HG02852 (cell line): ENCODE results near the gene NDRG4.

Source experiments
- ATAC-seq: cut with Tn5 transposase; IDR thresholded peaks from one replicate; pipeline ENCODE4 v1.9.1; 2021; ENCODE audit warnings: mild to moderate bottlenecking, moderate library complexity; ENCODE audit not compliant: unreplicated experiment

Gene NDRG4

DNA sequence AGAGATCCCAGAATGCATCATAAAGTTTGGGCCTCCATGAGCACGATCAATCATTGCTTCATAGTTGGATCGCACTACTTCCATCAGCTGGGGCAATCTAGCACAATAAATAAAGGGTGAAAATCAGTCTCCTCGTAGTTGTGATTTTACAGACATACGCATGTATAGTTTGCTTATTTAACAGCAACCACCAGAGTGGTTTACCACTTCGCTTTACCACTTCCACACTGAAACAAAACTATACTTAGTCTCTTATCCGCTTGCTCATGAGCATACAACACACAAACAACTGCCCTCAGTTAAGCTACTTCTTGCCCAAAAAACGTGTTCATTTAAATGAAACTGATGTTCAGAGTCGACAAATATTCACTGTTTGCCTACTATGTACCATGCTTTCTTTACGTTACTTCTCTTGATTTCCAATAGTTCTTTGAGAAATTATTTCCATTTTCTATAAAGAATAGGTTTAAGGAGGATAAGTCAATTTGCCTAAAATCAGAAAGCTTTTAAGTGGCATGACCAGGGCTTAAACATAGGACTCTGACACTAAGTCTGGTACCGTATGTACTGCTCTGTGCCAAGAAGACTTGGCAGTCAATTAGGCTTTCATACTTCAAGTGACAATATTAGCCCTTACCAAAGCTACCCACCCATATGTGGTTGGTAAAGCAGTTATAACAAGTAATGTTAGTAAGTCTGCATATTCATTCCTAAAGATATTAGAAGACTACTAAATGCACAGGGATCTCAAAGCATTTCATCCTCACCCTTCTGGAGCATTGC is 37.4 kb downstream of the NDRG4 start:
- no peak for ATAC-seq

DNA sequence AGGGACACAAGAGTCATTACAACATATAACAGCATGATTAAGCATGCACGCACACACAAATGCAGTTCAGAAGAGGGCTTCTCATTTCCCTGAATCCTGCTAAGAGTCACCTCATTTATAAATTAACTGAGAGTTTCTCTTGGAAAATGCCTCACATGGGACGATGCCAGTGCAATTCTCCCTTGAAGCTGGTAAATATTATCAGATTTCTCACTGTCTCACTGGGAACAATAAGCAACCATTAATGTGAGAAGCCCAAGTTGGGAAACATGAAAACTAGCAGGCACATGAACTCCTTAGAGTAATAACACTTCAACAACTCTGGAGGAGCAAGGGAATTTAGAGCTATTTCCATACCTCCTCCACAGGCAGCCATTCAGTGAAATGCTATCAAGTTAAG is 41.8 kb downstream of the NDRG4 start:
- ATAC-seq, result no peak

DNA sequence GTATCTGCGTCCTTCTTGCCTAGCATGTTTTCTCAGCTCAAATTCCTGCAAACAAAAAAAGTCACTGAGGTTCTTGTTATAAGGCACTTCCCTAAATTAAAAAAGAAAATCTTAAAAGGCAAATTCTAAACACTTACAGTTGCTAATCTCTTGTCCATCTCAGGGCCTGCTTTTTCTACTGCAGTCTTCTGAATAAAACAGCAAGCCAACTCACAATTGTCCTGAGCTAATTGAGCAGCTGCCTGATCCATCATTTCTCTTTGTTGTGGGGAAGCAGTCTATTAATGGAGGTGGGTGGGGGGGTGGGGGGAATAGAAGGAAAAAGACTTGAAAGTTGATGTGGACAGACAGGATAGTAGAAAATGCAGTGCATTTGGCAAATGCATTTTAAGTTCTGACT is 42.3 kb downstream of the NDRG4 start:
- ATAC-seq, result no peak

DNA sequence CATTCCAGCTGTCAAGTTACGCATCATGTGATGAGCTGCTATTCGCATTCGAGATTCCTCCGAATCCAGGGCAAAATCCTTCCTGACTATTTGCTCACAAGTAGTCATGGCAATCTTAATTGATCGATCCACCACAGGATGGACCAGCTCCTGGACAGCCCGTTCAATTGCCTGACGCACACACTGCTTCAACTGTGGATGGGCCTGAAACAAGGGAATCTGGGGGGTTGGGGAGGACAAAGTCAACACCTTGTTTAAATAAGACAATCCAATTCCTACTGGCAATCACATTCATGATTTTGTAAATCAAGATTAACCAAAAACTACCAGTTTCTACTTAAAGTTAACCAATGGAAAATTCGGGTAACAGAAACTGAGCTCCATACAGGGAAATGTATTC is 43.7 kb downstream of the NDRG4 start:
- no peak for ATAC-seq

DNA sequence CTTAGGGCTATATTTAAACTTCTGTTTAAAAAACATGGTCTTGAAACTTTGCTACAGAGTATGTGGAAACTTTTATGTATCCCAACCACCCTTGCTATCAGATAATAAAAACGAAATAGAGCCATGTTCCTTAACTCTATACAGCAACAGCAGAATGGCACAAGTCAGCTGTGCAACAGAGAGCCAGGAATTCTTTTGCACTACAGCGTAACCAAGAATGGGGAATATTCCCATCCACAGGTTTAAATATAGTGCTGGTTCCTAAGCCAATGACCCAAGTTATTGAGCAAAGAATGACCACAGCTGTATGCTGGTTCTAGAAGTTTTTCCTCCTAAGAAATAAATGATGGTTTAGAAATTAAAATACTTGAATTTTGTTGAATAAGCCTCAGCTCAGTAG is 48.4 kb downstream of the NDRG4 start:
- no peak for ATAC-seq

DNA sequence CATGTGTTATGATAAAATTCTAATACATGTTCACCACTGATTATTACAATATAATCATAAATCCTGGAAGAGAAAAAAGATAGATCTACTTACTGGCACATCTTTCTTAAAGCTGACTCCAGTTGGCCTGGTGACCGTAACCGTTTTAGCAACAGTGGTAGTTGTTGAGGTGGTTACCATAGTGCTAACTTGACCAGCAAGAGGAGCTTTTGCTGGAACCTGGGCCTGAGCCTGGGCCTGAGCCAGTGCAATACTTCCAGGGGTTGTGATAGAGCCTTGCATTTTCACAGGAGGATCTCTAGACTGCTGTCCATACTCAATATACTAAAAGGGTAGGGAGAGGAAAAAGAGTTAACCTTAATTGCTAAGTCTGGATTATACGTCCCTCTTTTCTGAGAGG is 51.6 kb downstream of the NDRG4 start:
- ATAC-seq, result no peak

DNA sequence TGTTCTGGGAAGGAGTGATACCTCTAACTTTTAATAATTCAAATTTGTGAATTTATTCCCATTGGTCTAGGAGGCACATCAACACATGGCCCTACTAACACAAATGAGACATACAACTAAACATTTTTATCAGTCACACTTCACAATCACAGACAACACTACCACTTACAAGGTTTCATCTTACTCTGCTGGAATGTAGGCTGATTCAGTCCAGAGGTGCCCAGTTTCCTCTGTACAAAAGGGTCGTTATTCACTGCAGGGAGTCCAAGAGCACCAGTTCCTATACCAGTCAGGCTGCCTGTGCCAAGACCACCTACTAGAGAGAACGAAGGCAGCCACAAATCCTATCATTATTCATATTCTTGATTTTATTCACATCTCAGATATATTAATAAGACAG is 56.7 kb downstream of the NDRG4 start:
- ATAC-seq, result no peak
